Mucosa of descending colon (tissue), 3 donors: ENCODE data around the gene NPAS2. TPM values are rescaled to one million over a fixed set of nuclear protein-coding genes. Genes with fewer than 3 reads are reported as not detected.

Source experiments
- ATAC-seq: fragments of 200-7000 bp; cut with Tn5 transposase; one replicate; pipeline ENCODE4 v1.9.1; 2020; ENCODE audit warnings: mild to moderate bottlenecking, moderate library complexity
- DNase-seq, 3 donors: peaks; one replicate each; pipeline ENCODE4 v3.0.0-alpha.2; 2020
- H3K36me3 ChIP-seq: fragments of 200-600 bp; one replicate; pipeline ENCODE4 v1.8.0; 2021; ENCODE audit warnings: low read depth, mild to moderate bottlenecking
- H3K4me1 ChIP-seq: fragments of 200-600 bp; one replicate; pipeline ENCODE4 v1.8.0; 2021; ENCODE audit warnings: low read depth, mild to moderate bottlenecking
- H3K4me3 ChIP-seq: fragments of 200-600 bp; one replicate; pipeline ENCODE4 v1.8.0; 2021; ENCODE audit warnings: mild to moderate bottlenecking
- H3K9me3 ChIP-seq: fragments of 200-600 bp; one replicate; pipeline ENCODE4 v1.8.0; 2021; ENCODE audit warnings: mild to moderate bottlenecking
- intact Hi-C, 2 donors: fragments of 100-400 bp; cut with DNase I in 1 of 2; cut with micrococcal nuclease in 1 of 2; formaldehyde crosslinking; loops; one replicate each; pipeline versions ENCODE4 v1.11.0 to v1.11.1; 2022; cut with DNase I, micrococcal nuclease
- total RNA-seq, 3 donors: library from RNA; stranded (reverse); fragmentation: NEBNext Ultra II Directional in 2 of 3; extraction: Animal tissue kit (Norgen Biotek cat#: 25700) in 2 of 3; gene quantifications; one replicate each; pipeline versions ENCODE4 v1.2.1 to v1.2.4, GENCODE V29; 2021 to 2023
- TF ChIP-seq, protein P1 (sequence below): fragments of 200-600 bp; IDR thresholded peaks from one replicate; pipeline ENCODE4 v1.8.0; 2022; ENCODE audit warnings: antibody characterized with exemption, mild to moderate bottlenecking
- donor health status: DM: no; HTN: no; CAD: no; lungs with moderate emphysema.
- donor health status: DM: no; HTN: no; CAD: no.
- donor health status: DM: no; HTN: yes; CAD: no.

NPAS2 gene
- total RNA-seq, 3 donors from 2014 or later, result 42.5 to 53.1 (median 46.5) TPM

GRCh38 chr2:100796499-100797100, 23.3 kb upstream of the NPAS2 start:
- intact Hi-C loops, result no loop called here
- Histone ChIP-seq H3K4me3 (no peak overlapping the region), H3K9me3 (no peaks in the 10 kb centered on the region), H3K36me3 (no peaks in the 10 kb centered on the region), H3K4me1 (no peaks in the 10 kb centered on the region)
- no peak for ATAC-seq
- TF ChIP-seq, protein P1, sequence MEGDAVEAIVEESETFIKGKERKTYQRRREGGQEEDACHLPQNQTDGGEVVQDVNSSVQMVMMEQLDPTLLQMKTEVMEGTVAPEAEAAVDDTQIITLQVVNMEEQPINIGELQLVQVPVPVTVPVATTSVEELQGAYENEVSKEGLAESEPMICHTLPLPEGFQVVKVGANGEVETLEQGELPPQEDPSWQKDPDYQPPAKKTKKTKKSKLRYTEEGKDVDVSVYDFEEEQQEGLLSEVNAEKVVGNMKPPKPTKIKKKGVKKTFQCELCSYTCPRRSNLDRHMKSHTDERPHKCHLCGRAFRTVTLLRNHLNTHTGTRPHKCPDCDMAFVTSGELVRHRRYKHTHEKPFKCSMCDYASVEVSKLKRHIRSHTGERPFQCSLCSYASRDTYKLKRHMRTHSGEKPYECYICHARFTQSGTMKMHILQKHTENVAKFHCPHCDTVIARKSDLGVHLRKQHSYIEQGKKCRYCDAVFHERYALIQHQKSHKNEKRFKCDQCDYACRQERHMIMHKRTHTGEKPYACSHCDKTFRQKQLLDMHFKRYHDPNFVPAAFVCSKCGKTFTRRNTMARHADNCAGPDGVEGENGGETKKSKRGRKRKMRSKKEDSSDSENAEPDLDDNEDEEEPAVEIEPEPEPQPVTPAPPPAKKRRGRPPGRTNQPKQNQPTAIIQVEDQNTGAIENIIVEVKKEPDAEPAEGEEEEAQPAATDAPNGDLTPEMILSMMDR, result no peak
- no peak for DNase-seq

DNA sequence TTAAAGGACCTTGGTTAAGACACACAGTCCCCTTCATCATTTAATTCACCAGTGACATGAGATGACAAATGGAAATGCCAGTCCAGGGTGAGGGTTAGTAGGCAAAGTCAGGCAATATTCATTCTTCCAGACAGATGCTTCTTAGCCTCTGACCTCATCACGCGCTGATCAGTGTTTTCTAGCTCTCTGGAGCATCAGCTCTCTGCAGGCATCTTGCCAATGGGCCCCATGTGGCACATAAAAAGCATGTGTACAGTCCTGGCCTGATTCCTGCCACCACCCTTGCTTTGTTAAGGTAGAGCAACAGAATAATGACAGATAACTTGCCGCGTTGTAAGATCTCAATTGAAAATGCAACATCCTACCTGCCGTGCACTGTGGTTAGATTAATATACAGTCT, 20.3 kb upstream of the NPAS2 start:
- TF ChIP-seq, protein P1, result no peak
- ATAC-seq (no peak), DNase-seq (no peak)
- intact Hi-C loops, result no loop called here
- no peaks in the 10 kb centered on the region for H3K36me3 ChIP-seq
- no peaks in the 10 kb centered on the region for H3K4me1 ChIP-seq
- H3K9me3 ChIP-seq, result no peaks in the 10 kb centered on the region
- no peak overlapping the region for H3K4me3 ChIP-seq

DNA sequence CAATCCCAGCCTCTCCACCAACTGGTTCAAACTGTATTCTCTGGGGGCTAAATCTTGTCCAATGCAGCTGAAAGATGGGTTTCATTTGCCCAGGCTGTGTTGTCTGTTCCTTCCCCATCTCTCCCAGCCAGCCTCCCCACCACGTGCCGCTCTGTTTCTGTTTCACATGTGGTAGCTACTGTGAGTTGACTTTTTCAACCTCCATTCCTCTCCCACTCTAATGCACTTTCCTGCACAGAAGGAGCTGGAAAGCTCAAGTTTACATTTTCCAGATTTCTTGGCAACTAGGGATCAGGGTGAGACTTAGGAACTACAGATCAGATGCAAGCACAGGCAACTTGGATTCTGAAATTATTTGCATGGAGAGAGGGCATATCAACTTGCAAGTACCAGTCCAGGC, 19.0 kb upstream of the NPAS2 start:
- TF ChIP-seq, protein P1, result no peak
- intact Hi-C loops, result no loop called here
- Histone ChIP-seq H3K9me3 (no peaks in the 10 kb centered on the region), H3K36me3 (no peaks in the 10 kb centered on the region), H3K4me3 (no peak overlapping the region), H3K4me1 (no peaks in the 10 kb centered on the region)
- ATAC-seq (no peak), DNase-seq (no peak)

DNA sequence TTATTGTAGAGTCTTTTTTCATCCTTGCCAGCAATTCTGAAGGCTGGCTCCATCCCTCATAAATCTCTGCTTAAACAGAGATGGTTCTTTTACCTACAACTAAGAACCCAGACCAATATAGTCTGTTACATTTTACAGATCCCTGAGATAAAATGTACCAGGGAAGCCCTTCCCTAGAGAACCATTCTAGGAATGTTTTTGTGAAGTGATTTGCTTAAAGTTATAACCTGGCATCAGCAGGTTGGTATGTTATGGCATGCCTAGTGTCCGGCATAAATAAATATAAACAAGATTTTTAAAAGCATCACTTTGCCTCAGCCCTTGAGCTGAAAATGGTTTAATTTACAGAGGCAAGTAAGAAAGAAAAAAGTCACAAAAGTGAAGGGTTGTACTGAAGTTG, 18.5 kb upstream of the NPAS2 start:
- ATAC-seq (no peak), DNase-seq (no peak)
- intact Hi-C loops, result no loop called here
- no peak overlapping the region for H3K4me3 ChIP-seq
- H3K9me3 ChIP-seq, result no peaks in the 10 kb centered on the region
- no peaks in the 10 kb centered on the region for H3K4me1 ChIP-seq
- TF ChIP-seq, protein P1, result no peak
- no peaks in the 10 kb centered on the region for H3K36me3 ChIP-seq

DNA sequence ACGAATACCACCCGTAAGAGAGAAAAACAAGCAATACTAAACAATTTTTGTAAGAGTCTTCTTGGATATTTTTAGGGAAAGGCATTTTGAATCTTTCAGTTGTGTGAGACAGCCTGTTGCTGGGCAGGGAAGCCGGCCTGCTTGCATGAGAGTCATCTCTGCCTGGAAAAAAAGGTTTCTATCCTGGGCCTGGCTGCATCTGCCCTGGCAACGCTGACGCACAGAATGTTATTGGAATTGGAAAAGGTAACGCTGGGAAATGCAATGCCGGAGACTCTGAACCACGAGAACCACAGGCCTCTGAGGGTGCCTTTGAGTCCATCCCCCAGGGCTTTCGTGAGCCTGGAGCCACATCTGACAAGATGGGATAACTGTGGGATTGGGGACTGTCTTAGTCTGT, 17.9 kb upstream of the NPAS2 start:
- Histone ChIP-seq H3K36me3 (no peaks in the 10 kb centered on the region), H3K9me3 (no peaks in the 10 kb centered on the region), H3K4me3 (no peak overlapping the region), H3K4me1 (no peaks in the 10 kb centered on the region)
- DNase-seq, result no peak
- ATAC-seq, result no peak
- intact Hi-C loops, result no loop called here
- TF ChIP-seq, protein P1, result no peak

GRCh38 chr2:100803334-100803733, 16.6 kb upstream of the NPAS2 start:
- no peaks in the 10 kb centered on the region for H3K9me3 ChIP-seq
- no peaks in the 10 kb centered on the region for H3K4me1 ChIP-seq
- ATAC-seq, result no peak
- intact Hi-C loops, result no loop called here
- no peak for DNase-seq
- no peaks in the 10 kb centered on the region for H3K36me3 ChIP-seq
- H3K4me3 ChIP-seq, result no peak overlapping the region
- TF ChIP-seq, protein P1, result no peak
